H1 (cell line): ENCODE data around the gene PIEZO1. TPM values are rescaled to one million over a fixed set of nuclear protein-coding genes. Genes with fewer than 3 reads are reported as not detected.

Source experiments
- CTCF ChIA-PET: fragments of 300-600 bp; sonication (Branson Sonifier 250); formaldehyde crosslinking; loops from one replicate; lab custom pipeline; 2021; ENCODE audit not compliant: partially characterized antibody; lab: Charles Lee
- POLR2A ChIA-PET: fragments of 300-600 bp; sonication (Branson Sonifier 250); formaldehyde crosslinking; loops from one replicate; lab custom pipeline; 2021; ENCODE audit warnings: inconsistent platforms; ENCODE audit not compliant: partially characterized antibody; lab: Charles Lee
- DNase-seq, 2 experiments: peaks; one replicate each; pipeline versions ENCODE4 v3.0.0 to v3.0.0-alpha.2; 2010 to 2022; ENCODE audit warnings: low spot score in 2 of 2, low read depth in 1 of 2, mixed read lengths in 1 of 2
- FAIRE-seq: peaks from 2 replicates; lab custom pipeline; 2011; peaks lifted over from hg19 to GRCh38; lab: Jason Lieb, UNC
- H2AFZ ChIP-seq: 2 replicates; pipeline ENCODE4 v1.8.1; 2012; ENCODE audit warnings: low read length, inconsistent platforms
- H2AK5ac ChIP-seq: 2 replicates; pipeline ENCODE4 v1.6.1; 2013; ENCODE audit warnings: low read depth, low read length
- H2BK120ac ChIP-seq: replicated peaks from 2 replicates; pipeline ENCODE3; 2013; ENCODE audit warnings: low read depth, low read length, inconsistent platforms
- H2BK12ac ChIP-seq: 2 replicates; pipeline ENCODE4 v1.6.1; 2013; ENCODE audit warnings: low read depth, low read length
- H2BK15ac ChIP-seq: 2 replicates; pipeline ENCODE4 v1.6.1; 2013; ENCODE audit warnings: low read length
- H2BK20ac ChIP-seq: 2 replicates; pipeline ENCODE4 v1.6.1; 2013; ENCODE audit warnings: low read length
- H2BK5ac ChIP-seq: 2 replicates; pipeline ENCODE4 v1.6.1; 2013; ENCODE audit warnings: low read depth, low read length
- H3K14ac ChIP-seq: 2 replicates; pipeline ENCODE4 v1.6.1; 2013; ENCODE audit warnings: inconsistent platforms; ENCODE audit not compliant: insufficient read length
- H3K18ac ChIP-seq: 2 replicates; pipeline ENCODE4 v1.6.1; 2013; ENCODE audit warnings: low read length; ENCODE audit errors: extremely low read depth
- H3K23ac ChIP-seq: 2 replicates; pipeline ENCODE4 v1.6.1; 2013; ENCODE audit warnings: inconsistent platforms; ENCODE audit not compliant: insufficient read length
- H3K23me2 ChIP-seq: 2 replicates; pipeline ENCODE4 v1.6.1; 2013; ENCODE audit warnings: low read depth, low read length
- H3K27ac ChIP-seq: 2 replicates; pipeline ENCODE4 v1.6.1; 2011; ENCODE audit warnings: low read depth, low read length, inconsistent platforms
- H3K27me3 ChIP-seq, 4 experiments: replicated peaks in 1 of 4; 1 replicate in 1 of 4; 2 replicates in 3 of 4; pipeline versions ENCODE4 v1.6.1 to v1.8.1; 2011 to 2013; ENCODE audit warnings: low read length in 3 of 4, mild to moderate bottlenecking in 3 of 4, inconsistent platforms in 2 of 4, mixed read lengths in 2 of 4, moderate library complexity in 1 of 4; ENCODE audit not compliant: control insufficient read depth in 3 of 4, insufficient read depth in 3 of 4; ENCODE audit errors: extremely low read depth in 1 of 4
- H3K36me3 ChIP-seq, 4 experiments: 2 replicates each; pipeline versions ENCODE4 v1.6.1 to v1.8.1; 2011 to 2013; ENCODE audit warnings: mild to moderate bottlenecking in 4 of 4, low read length in 3 of 4, moderate library complexity in 2 of 4, control low read depth in 1 of 4, inconsistent platforms in 1 of 4; ENCODE audit not compliant: insufficient read depth in 4 of 4, control insufficient read depth in 2 of 4
- H3K4ac ChIP-seq: replicated peaks from 2 replicates; pipeline ENCODE3; 2013; ENCODE audit warnings: low read length, low read depth, mixed read lengths, inconsistent platforms; ENCODE audit not compliant: insufficient read length
- H3K4me1 ChIP-seq, 4 experiments: replicated peaks in 1 of 4; 1 replicate in 1 of 4; 2 replicates in 3 of 4; pipeline versions ENCODE4 v1.6.1 to v1.8.1; 2011 to 2013; ENCODE audit warnings: low read length in 3 of 4, inconsistent platforms in 2 of 4, mixed read lengths in 1 of 4; ENCODE audit not compliant: insufficient read depth in 4 of 4, control insufficient read depth in 3 of 4
- H3K4me2 ChIP-seq, 2 experiments: 2 replicates each; pipeline versions ENCODE4 v1.6.1 to v1.8.1; 2011 to 2013; ENCODE audit warnings: low read depth in 2 of 2, low read length in 2 of 2, control low read depth in 1 of 2, inconsistent platforms in 1 of 2, mild to moderate bottlenecking in 1 of 2; ENCODE audit not compliant: insufficient read depth in 1 of 2
- H3K4me3 ChIP-seq, 4 experiments: fragments of 200-600, 300-600 bp in 1 of 4; sonication (generic), shearing (Covaris generic), sonication (Bioruptor Twin) in 1 of 4; 2 replicates each; pipeline versions ENCODE4 v1.5.1 to v1.8.1; 2011 to 2016; ENCODE audit warnings: low read length in 4 of 4, low read depth in 3 of 4, control low read depth in 2 of 4, inconsistent platforms in 2 of 4, mild to moderate bottlenecking in 2 of 4, mixed read lengths in 1 of 4, moderate library complexity in 1 of 4; ENCODE audit not compliant: insufficient read depth in 2 of 4; ENCODE audit errors: extremely low read depth in 1 of 4
- H3K56ac ChIP-seq: replicated peaks from 2 replicates; pipeline ENCODE3; 2013; ENCODE audit warnings: low read depth, mild to moderate bottlenecking, mixed read lengths, low read length, inconsistent platforms; ENCODE audit not compliant: insufficient read length
- H3K79me1 ChIP-seq: 2 replicates; pipeline ENCODE4 v1.6.1; 2013; ENCODE audit warnings: low read depth, low read length, control low read depth
- H3K79me2 ChIP-seq, 2 experiments: 2 replicates each; pipeline versions ENCODE4 v1.6.1 to v1.8.1; 2012 to 2013; ENCODE audit warnings: low read length in 2 of 2, mild to moderate bottlenecking in 2 of 2, inconsistent platforms in 1 of 2; ENCODE audit not compliant: insufficient read depth in 2 of 2, control insufficient read depth in 1 of 2
- H3K9ac ChIP-seq, 4 experiments: replicated peaks in 1 of 4; 1 replicate in 1 of 4; 2 replicates in 3 of 4; pipeline versions ENCODE4 v1.6.1 to v1.8.1; 2011 to 2013; ENCODE audit warnings: low read depth in 3 of 4, low read length in 3 of 4, control low read depth in 2 of 4, mild to moderate bottlenecking in 2 of 4, moderate library complexity in 2 of 4, inconsistent platforms in 1 of 4; ENCODE audit errors: extremely low read depth in 1 of 4
- H3K9me3 ChIP-seq, 2 experiments: 2 replicates each; pipeline versions ENCODE4 v1.6.1 to v1.8.1; 2012 to 2013; ENCODE audit warnings: mild to moderate bottlenecking in 2 of 2, moderate library complexity in 2 of 2, control low read depth in 1 of 2, inconsistent platforms in 1 of 2, low read depth in 1 of 2, low read length in 1 of 2, mixed read lengths in 1 of 2; ENCODE audit not compliant: insufficient read depth in 2 of 2
- H4K20me1 ChIP-seq, 2 experiments: replicated peaks in 1 of 2; 2 replicates each; pipeline versions ENCODE3 to v1.8.1; 2011 to 2013; ENCODE audit warnings: inconsistent platforms in 2 of 2, low read length in 2 of 2, mild to moderate bottlenecking in 1 of 2; ENCODE audit not compliant: insufficient read depth in 2 of 2, control insufficient read depth in 1 of 2
- H4K5ac ChIP-seq: 2 replicates; pipeline ENCODE4 v1.6.1; 2013; ENCODE audit warnings: low read length, low read depth, mixed read lengths, inconsistent platforms; ENCODE audit not compliant: insufficient read length
- H4K8ac ChIP-seq: 2 replicates; pipeline ENCODE4 v1.8.0; 2013; ENCODE audit warnings: mild to moderate bottlenecking, moderate library complexity, low read length, inconsistent platforms; ENCODE audit not compliant: insufficient read depth; ENCODE audit errors: extremely low read depth
- H4K91ac ChIP-seq: replicated peaks from 2 replicates; pipeline ENCODE3; 2013; ENCODE audit warnings: low read length, mixed read lengths, inconsistent platforms; ENCODE audit not compliant: insufficient read length
- CTCF ChIP-seq, 3 experiments: IDR thresholded peaks; 1 replicate in 2 of 3; 2 replicates in 1 of 3; pipeline versions ENCODE4 v1.5.1 to v1.6.1; 2011; ENCODE audit warnings: low read length in 3 of 3, mild to moderate bottlenecking in 3 of 3, inconsistent platforms in 2 of 3, low read depth in 1 of 3, moderate library complexity in 1 of 3; ENCODE audit not compliant: insufficient read depth in 1 of 3; ENCODE audit errors: control extremely low read depth in 1 of 3
- RAD21 ChIP-seq, 2 experiments: IDR thresholded peaks in 1 of 2; conservative IDR thresholded peaks in 1 of 2; 2 replicates each; pipeline ENCODE4 v1.6.1; 2011; ENCODE audit warnings: low read depth in 2 of 2, low read length in 2 of 2, improper control_type of control experiment in 1 of 2, inconsistent platforms in 1 of 2, mild to moderate bottlenecking in 1 of 2, moderate library complexity in 1 of 2
- ZNF274 ChIP-seq: IDR thresholded peaks from 2 replicates; pipeline ENCODE4 v1.7.0; 2012; ENCODE audit warnings: low read length, borderline replicate concordance; ENCODE audit errors: extremely low read depth
- WGBS, 2 experiments: shearing (Covaris generic) in 1 of 2; methylation state at CpG; one replicate each; pipeline versions ENCODE4 v1.1.6 to v1.1.7; 2013 to 2015; ENCODE audit warnings: low lambda C conversion rate in 2 of 2, mixed read lengths in 2 of 2, inconsistent platforms in 1 of 2, low coverage in 1 of 2, missing lambda C conversion rate in 1 of 2; ENCODE audit not compliant: insufficient replicate concordance in 2 of 2, insufficient coverage in 1 of 2, insufficient read length in 1 of 2; ENCODE audit errors: extremely low coverage in 1 of 2, missing lambda C conversion rate in 1 of 2; 5-methylcytosine and 5-hydroxymethylcytosine counted together
- polyA plus RNA-seq, 7 experiments: library from polyadenylated mRNA; depleted of rRNA in 3 of 7; stranded (reverse) in 5 of 7; unstranded in 2 of 7; fragments of >200 nt in 5 of 7; fragments of 200-250 nt in 2 of 7; gene quantifications; 1 replicate in 5 of 7; 2 replicates in 1 of 7; 4 replicates in 1 of 7; pipeline versions ENCODE4 v1.2.1 to v1.2.3, GENCODE V29; 2011 to 2013; ENCODE audit warnings: missing spikeins in 2 of 7, mixed read lengths in 2 of 7
- total RNA-seq: library from RNA; stranded (reverse); fragmentation: NEBNext Ultra II Directional; extraction: Animal tissue kit (Norgen Biotek cat#: 25700); gene quantifications from 2 replicates; pipeline ENCODE4 v1.2.1, GENCODE V29; 2021

Gene PIEZO1
- total and polyA plus RNA-seq, 2 of the 8 experiments (the other 6 are each of a cell fraction or from before 2014, with no cell fraction given): 42.3 to 67.5 TPM

- no peak for TF ChIP-seq ZNF274
- peak in 2 of 3 experiments; percentile 13 to 15; a peak in 2 of 4 replicates for TF ChIP-seq CTCF (IDR thresholded peaks at IDR 0.05; ENCODE audit: control extremely low read depth in 1 of 3, insufficient read depth in 1 of 3, low read depth in 1 of 3, low read length in 3 of 3)
- TF ChIP-seq RAD21 (IDR thresholded peaks at IDR 0.05 in 1 of 2, conservative IDR thresholded peaks at IDR 0.05 in 1 of 2; ENCODE audit: low read depth in 2 of 2, low read length in 2 of 2): peak in 1 of 2 experiments; percentile 30; a peak in 1 of 4 replicates
- H2BK20ac ChIP-seq: no peak overlapping the region
- no peak overlapping the region for H3K4ac ChIP-seq
- H4K5ac ChIP-seq: no peak overlapping the region
- H2BK15ac ChIP-seq: no peak overlapping the region
- no peaks in the 10 kb centered on the region for H3K9me3 ChIP-seq
- no peak overlapping the region for H2AK5ac ChIP-seq
- H3K36me3 ChIP-seq: no peaks in the 10 kb centered on the region
- H3K4me2 ChIP-seq: no peak overlapping the region
- DNase-seq (no peak), FAIRE-seq (no peak)
- H4K91ac ChIP-seq: no peak overlapping the region
- H3K56ac ChIP-seq: no peak overlapping the region
- H2BK120ac ChIP-seq: no peak overlapping the region
- H2AFZ ChIP-seq: no peak overlapping the region
- no peak overlapping the region for H3K14ac ChIP-seq
- H3K23me2 ChIP-seq: peaks cover 4% of the 10 kb centered on the region; the same call in 1 of the 2 replicates
- POLR2A ChIA-PET: interaction anchor here (0.7 to 0.9 kb wide), 3 partner anchors 10 to 141 kb away, joined by 3 read pairs; no protein-coding TSS in a partner anchor
- WGBS, 2 experiments: 82% methylated on average over 5 of the region's 5 CpGs; no CpG with 5 or more reads in 1 of the 2 experiments
- H4K20me1 ChIP-seq: peaks cover 0 to 1% of the 10 kb centered on the region in 2 experiments
- H3K9ac ChIP-seq: no peak overlapping the region
- CTCF ChIA-PET: no interaction called here
- peaks cover 0 to 7% of the 10 kb centered on the region in 2 experiments; a peak in 1 of 4 replicates for H3K79me2 ChIP-seq
- H3K27me3 ChIP-seq: no peaks in the 10 kb centered on the region
- H3K79me1 ChIP-seq: no peaks in the 10 kb centered on the region; the same call in 1 of the 2 replicates
- no peak overlapping the region for H2BK12ac ChIP-seq
- H3K4me3 ChIP-seq: no peak overlapping the region
- H3K18ac ChIP-seq: no peak overlapping the region
- peaks cover 0 to 4% (median under 1%) of the 10 kb centered on the region in 4 experiments; a peak in 3 of 7 replicates for H3K4me1 ChIP-seq
- H3K23ac ChIP-seq: no peak overlapping the region
- H3K27ac ChIP-seq: no peak overlapping the region
- no peak overlapping the region for H2BK5ac ChIP-seq
- H4K8ac ChIP-seq: no peak overlapping the region
Observed at GRCh38 chr16:88667461-88667860, 117.6 kb downstream of the PIEZO1 start.
